ENCODE results near the gene DIABLO. TPM values are rescaled to one million over a fixed set of nuclear protein-coding genes. Genes with fewer than 3 reads are reported as not detected.
A peak's percentile ranks its signal among the peaks of the same experiment; 100 is the strongest.
"Not testable (repeated sequence)": the region's sequence is repeated elsewhere in the genome, so short reads cannot be mapped to it uniquely, and the experiment has no call there.

Gene DIABLO
- total RNA-seq, 1 donor from 2014 or later = 30.4 TPM

GRCh38 chr12:122226366-122227125 is 694 bp upstream of the DIABLO start:
- no peak for ATAC-seq
- no peak for DNase-seq
- intact Hi-C loops (cut with micrococcal nuclease) = no loop called here

- intact Hi-C loops (cut with micrococcal nuclease) = no loop called here
- ATAC-seq (no peak), DNase-seq (no peak)
These were observed 9.4 kb downstream of the DIABLO start for GRCh38 chr12:122216445-122216844.

GRCh38 chr12:122215771-122216170 is 10.1 kb downstream of the DIABLO start:
- intact Hi-C loops (cut with micrococcal nuclease) = no loop called here
- no peak for DNase-seq
- ATAC-seq = no peak

- intact Hi-C loops (cut with micrococcal nuclease) = no loop called here
- ATAC-seq (no peak), DNase-seq (no peak)
These were observed 17.6 kb downstream of the DIABLO start for GRCh38 chr12:122208073-122208820.

GRCh38 chr12:122207391-122207790 is 18.5 kb downstream of the DIABLO start:
- no peak for DNase-seq
- no peak for ATAC-seq
- intact Hi-C loops (cut with micrococcal nuclease) = no loop called here

- ATAC-seq = no peak
- intact Hi-C loops (cut with micrococcal nuclease) = no loop called here
These were observed 18.9 kb downstream of the DIABLO start for GRCh38 chr12:122206976-122207375.

GRCh38 chr12:122206111-122206881 is 19.6 kb downstream of the DIABLO start:
- DNase-seq (no peak), ATAC-seq (no peak)
- intact Hi-C loops (cut with micrococcal nuclease) = no loop called here

More at GRCh38 chr12:122206976-122207375, 18.9 kb downstream of the DIABLO start:
- no peak for DNase-seq

- intact Hi-C loops (cut with micrococcal nuclease) = no loop called here
- DNase-seq (no peak), ATAC-seq (no peak)
These were observed 20.6 kb downstream of the DIABLO start for GRCh38 chr12:122205053-122205925.

GRCh38 chr12:122204167-122205052 is 21.4 kb downstream of the DIABLO start:
- intact Hi-C loops (cut with micrococcal nuclease) = no loop called here
- DNase-seq (no peak), ATAC-seq (no peak)

GRCh38 chr12:122203301-122204166 is 22.3 kb downstream of the DIABLO start, which contains the start of gene B3GNT4:
Gene B3GNT4 (plus strand): TSS chr12:122203709. CDS start chr12:122204619, 910 bp downstream.
- intact Hi-C loops (cut with micrococcal nuclease) = no loop called here
- ATAC-seq (peak; percentile 78), DNase-seq (peak; percentile 74)

GRCh38 chr12:122202811-122203210 is 23.0 kb downstream of the DIABLO start:
- intact Hi-C loops (cut with micrococcal nuclease); ATAC-seq: not testable (repeated sequence)

GRCh38 chr12:122202017-122202416 is 23.8 kb downstream of the DIABLO start:
- no peak for DNase-seq
- intact Hi-C loops (cut with micrococcal nuclease) = no loop called here
- no peak for ATAC-seq

More at GRCh38 chr12:122202811-122203210, 23.0 kb downstream of the DIABLO start:
- DNase-seq = not testable (repeated sequence)

GRCh38 chr12:122201381-122201780 is 24.5 kb downstream of the DIABLO start:
- DNase-seq = no peak
- intact Hi-C loops (cut with micrococcal nuclease) = no loop called here
- no peak for ATAC-seq

- DNase-seq (no peak), ATAC-seq (no peak)
- intact Hi-C loops (cut with micrococcal nuclease) = no loop called here
These were observed 25.2 kb downstream of the DIABLO start for GRCh38 chr12:122200541-122201175.

GRCh38 chr12:122199484-122200355 is 26.1 kb downstream of the DIABLO start:
- ATAC-seq (no peak), DNase-seq (no peak)
- intact Hi-C loops (cut with micrococcal nuclease) = no loop called here

- no peak for ATAC-seq
- intact Hi-C loops (cut with micrococcal nuclease) = no loop called here
- no peak for DNase-seq
These were observed 28.3 kb downstream of the DIABLO start for GRCh38 chr12:122197612-122197966.
